ENCODE results near the gene TRIP10. TPM values are rescaled to one million over a fixed set of nuclear protein-coding genes. Genes with fewer than 3 reads are reported as not detected.

The TRIP10 gene
- total and polyA plus RNA-seq, 2 of the 4 experiments (the other 2 are of a cell fraction) = 39.1 to 47.0 TPM

GRCh38 chr19:6779206-6779605, 39.7 kb downstream of the TRIP10 start:
- Histone ChIP-seq H2AK9ac (replicated peaks; ENCODE audit: low read depth, low read length, poor library complexity) (no peak overlapping the region), H2AK5ac (ENCODE audit: low read depth, low read length) (no peak overlapping the region), H2BK5ac (ENCODE audit: low read depth, low read length, poor library complexity, severe bottlenecking) (no peak overlapping the region), H3K4me1 (ENCODE audit: control insufficient read depth, insufficient read depth, low read length) (no peaks in the 10 kb centered on the region), H3K36me3 (ENCODE audit: control insufficient read depth, insufficient read depth, low read length) (no peaks in the 10 kb centered on the region), H2BK20ac (ENCODE audit: low read depth, low read length) (no peak overlapping the region), H4K20me1 (ENCODE audit: insufficient read depth, low read length) (no peaks in the 10 kb centered on the region), H3K56ac (ENCODE audit: extremely low read depth, insufficient read depth, low read length) (no peak overlapping the region), H3K9ac (ENCODE audit: low read depth, low read length) (no peak overlapping the region), H3K14ac (replicated peaks; ENCODE audit: low read depth, low read length) (no peak overlapping the region), H3K18ac (ENCODE audit: low read depth, low read length) (no peak overlapping the region), H4K5ac (ENCODE audit: low read depth, low read length) (no peak overlapping the region), H3K4me3 (ENCODE audit: insufficient read depth, low read depth, low read length) (no peak overlapping the region), H4K8ac (ENCODE audit: low read depth in 2 of 2, low read length in 2 of 2) (no peak overlapping the region), H2BK120ac (ENCODE audit: low read depth, low read length) (no peak overlapping the region), H3K23ac (ENCODE audit: low read depth, low read length) (no peak overlapping the region), H2BK15ac (ENCODE audit: low read depth, low read length) (no peak overlapping the region), H3K4ac (ENCODE audit: low read depth, low read length) (no peak overlapping the region), H3K27me3 (ENCODE audit: control insufficient read depth, insufficient read depth, low read length) (no peaks in the 10 kb centered on the region), H3K4me2 (ENCODE audit: low read depth, low read length) (no peak overlapping the region), H3K9me1 (ENCODE audit: insufficient read depth, low read length) (no peaks in the 10 kb centered on the region), H2AFZ (replicated peaks; ENCODE audit: low read length, poor library complexity) (no peak overlapping the region), H3K79me1 (ENCODE audit: low read depth in 1 of 2, low read length in 2 of 2) (no peaks in the 10 kb centered on the region), H4K91ac (ENCODE audit: insufficient read depth, low read depth, low read length) (no peak overlapping the region), H3K9me3 (ENCODE audit: control insufficient read depth, insufficient read depth, low read length) (no peaks in the 10 kb centered on the region), H3K27ac (ENCODE audit: insufficient read depth, low read length) (no peak overlapping the region)
- no TSS peak for BruUV-seq (replicated peaks)
- CTCF ChIA-PET = no interaction called here
- ATAC-seq (ENCODE audit: low read depth) = no peak
- 50% methylated on average over 2 of the region's 4 CpGs; no CpG with 5 or more reads in 1 of the 2 experiments for WGBS, 2 experiments (ENCODE audit: extremely low coverage in 2 of 2, insufficient read length in 1 of 2)
- POLR2A ChIA-PET (ENCODE audit: unreplicated experiment) = no interaction called here
- TF ChIP-seq MAZ (IDR thresholded peaks at IDR 0.05; ENCODE audit: borderline replicate concordance, low read depth, low read length) (no peak), RFX5 (IDR thresholded peaks at IDR 0.05; ENCODE audit: low read depth, low read length) (no peak), POLR2A (IDR thresholded peaks at IDR 0.05; ENCODE audit: low read depth, low read length) (no peak), USF2 (IDR thresholded peaks at IDR 0.05; ENCODE audit: low read depth, low read length) (no peak), NFE2L2 (IDR thresholded peaks at IDR 0.05; ENCODE audit: low read depth, low read length) (no peak), CEBPB (IDR thresholded peaks at IDR 0.05; ENCODE audit: low read depth, low read length) (no peak), CHD1 (IDR thresholded peaks at IDR 0.05; ENCODE audit: low read depth, low read length) (no peak), RCOR1 (IDR thresholded peaks at IDR 0.05; ENCODE audit: insufficient replicate concordance, low read length) (no peak), CTCF (conservative IDR thresholded peaks at IDR 0.05; ENCODE audit: low read depth, low read length) (no peak), SMC3 (IDR thresholded peaks at IDR 0.05; ENCODE audit: low read depth, low read length) (no peak), RAD21 (IDR thresholded peaks at IDR 0.05; ENCODE audit: low read length) (no peak), FOS (IDR thresholded peaks at IDR 0.05; ENCODE audit: low read depth, low read length) (no peak), MXI1 (IDR thresholded peaks at IDR 0.05; ENCODE audit: borderline replicate concordance, low read depth, low read length) (no peak), BHLHE40 (IDR thresholded peaks at IDR 0.05; ENCODE audit: low read depth, low read length) (no peak), MAFK (IDR thresholded peaks at IDR 0.05; ENCODE audit: low read depth, low read length) (no peak)
- no peak for DNase-seq
- dilution Hi-C loops (cut with HindIII; ENCODE audit: low sequenced_read_pairs, unreplicated experiment) = no loop called here
- in situ Hi-C loops (cut with MboI; ENCODE audit: low sequenced_read_pairs) = no loop called here
- intact Hi-C loops (cut with micrococcal nuclease) = no loop called here
